ENCODE measurements around the gene ABHD17A.

- TF ChIP-seq CTCF (IDR thresholded peaks at IDR 0.05; ENCODE audit: low read length) (no peak), EZH2 (optimal IDR thresholded peaks at IDR 0.05; ENCODE audit: low read depth, low read length) (no peak)
Observed at GRCh38 chr19:1882089-1882785, 3.1 kb downstream of the ABHD17A start.
